Spleen (tissue), 11 donors: Measurements from ENCODE around the gene SLC7A8. TPM values are rescaled to one million over a fixed set of nuclear protein-coding genes. Genes with fewer than 3 reads are reported as not detected.

Experiments
- DNase-seq: peaks from one replicate; pipeline ENCODE4 v3.0.0-alpha.2; 2020
- H3K27ac ChIP-seq, 8 donors: fragments of 200-600 bp; sonication (generic) in 7 of 8; 1 replicate in 4 of 8; 2 replicates in 4 of 8; pipeline versions ENCODE4 v1.5.0 to v1.8.0; 2016 to 2021; ENCODE audit warnings: inconsistent platforms in 4 of 8, mild to moderate bottlenecking in 4 of 8, moderate library complexity in 1 of 8
- H3K27me3 ChIP-seq, 7 donors: fragments of 200-600 bp; sonication (generic) in 6 of 7; replicated peaks in 1 of 7; 1 replicate in 4 of 7; 2 replicates in 3 of 7; pipeline versions ENCODE4 v1.5.0 to v1.8.0; 2016 to 2021; ENCODE audit warnings: inconsistent platforms in 3 of 7, mild to moderate bottlenecking in 1 of 7
- H3K36me3 ChIP-seq, 6 donors: fragments of 200-600 bp; sonication (generic) in 5 of 6; 1 replicate in 4 of 6; 2 replicates in 2 of 6; pipeline versions ENCODE4 v1.5.0 to v1.8.0; 2016 to 2021; ENCODE audit warnings: inconsistent platforms in 2 of 6
- H3K4me1 ChIP-seq, 6 donors: fragments of 200-600 bp; sonication (generic) in 5 of 6; 1 replicate in 3 of 6; 2 replicates in 3 of 6; pipeline versions ENCODE4 v1.5.0 to v1.8.0; 2016 to 2021; ENCODE audit warnings: inconsistent platforms in 3 of 6
- H3K4me3 ChIP-seq, 8 donors: fragments of 200-600 bp; sonication (generic) in 7 of 8; 1 replicate in 4 of 8; 2 replicates in 4 of 8; pipeline versions ENCODE4 v1.5.0 to v1.8.0; 2016 to 2021; ENCODE audit warnings: inconsistent platforms in 4 of 8, mild to moderate bottlenecking in 4 of 8, moderate library complexity in 2 of 8
- H3K9me3 ChIP-seq, 8 donors: fragments of 200-600 bp; sonication (generic) in 7 of 8; 1 replicate in 4 of 8; 2 replicates in 4 of 8; pipeline versions ENCODE4 v1.5.0 to v1.8.0; 2016 to 2021; ENCODE audit warnings: inconsistent platforms in 4 of 8
- CTCF ChIP-seq, 11 experiments: fragments of 200-600 bp in 7 of 11; fragments of 450-650 bp in 4 of 11; sonication (generic) in 4 of 11; IDR thresholded peaks in 8 of 11; conservative IDR thresholded peaks in 3 of 11; 1 replicate in 7 of 11; 2 replicates in 4 of 11; pipeline versions ENCODE4 v1.4.0 to v1.8.0; 2016 to 2021; ENCODE audit warnings: antibody characterized with exemption in 11 of 11, inconsistent platforms in 4 of 11, mild to moderate bottlenecking in 1 of 11
- POLR2A ChIP-seq, 3 donors: fragments of 450-650 bp; IDR thresholded peaks; one replicate each; pipeline ENCODE4 v1.5.1; 2017; ENCODE audit warnings: antibody characterized with exemption in 3 of 3, mild to moderate bottlenecking in 1 of 3
- POLR2AphosphoS5 ChIP-seq, 3 donors: sonication (generic); formaldehyde crosslinking; IDR thresholded peaks; one replicate each; pipeline ENCODE4 v1.5.1; 2017; ENCODE audit warnings: antibody characterized with exemption in 3 of 3
- WGBS, 5 donors: extraction: QIAGEN DNeasy Blood & Tissue Kit in 3 of 5; methylation state at CpG; one replicate each; pipeline versions ENCODE4 v1.1.5 to v1.1.7; 2013 to 2018; 5-methylcytosine and 5-hydroxymethylcytosine counted together
- intact Hi-C: fragments of 100-400 bp; cut with DNase I; formaldehyde crosslinking; loops from one replicate; pipeline ENCODE4 v1.15.0; 2023; ENCODE audit warnings: low total_unique reads
- polyA plus RNA-seq, 3 donors: library from polyadenylated mRNA; stranded (reverse); fragments of 200-250 nt; gene quantifications; one replicate each; pipeline ENCODE4 v1.2.1, GENCODE V29; 2013
- total RNA-seq, 7 donors: library from RNA; depleted of rRNA in 3 of 7; stranded (reverse); fragments of >200 nt in 3 of 7; fragmentation: NEBNext Ultra II Directional in 4 of 7; extraction: Animal tissue kit (Norgen Biotek cat#: 25700) in 4 of 7; gene quantifications; one replicate each; pipeline versions ENCODE4 v1.1.0 to v1.2.1, GENCODE V29; 2016 to 2021
- donor health status: healthy with polysubstance abuse.
- donor health status: DM: no; HTN: no; CAD: no; lungs with moderate emphysema.
- donor health status: DM: no; HTN: no; CAD: no.
- donor health status: Bipolar disorder and iron deficiency.
- donor health status: healthy.
- donor health status: DM: no; HTN: no; CAD: no.
- donor health status: DM: yes; HTN: yes; CAD: no.

Gene SLC7A8
- total and polyA plus RNA-seq, 10 donors, result 3.5 to 106 (median 36.7) TPM

DNA sequence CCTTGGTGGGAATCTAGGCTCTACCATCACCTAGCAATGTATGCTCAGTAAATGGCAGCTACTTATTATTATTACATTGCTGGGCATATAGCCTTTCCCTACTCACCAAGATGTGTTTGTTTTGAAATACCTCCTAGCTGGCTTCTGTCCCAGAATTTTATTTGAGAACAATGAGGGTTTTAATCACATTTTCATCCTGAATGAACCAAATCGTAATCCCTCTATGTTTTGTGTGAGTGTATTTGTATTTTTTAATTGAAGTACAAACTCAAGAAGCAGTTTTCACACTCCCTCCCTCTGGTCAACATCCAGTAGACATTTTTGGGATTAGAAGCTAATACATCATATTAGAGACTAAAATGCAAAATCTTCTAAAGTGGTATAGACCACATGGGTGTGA is 7.6 kb downstream of the SLC7A8 start:
- Histone ChIP-seq H3K4me3 (no peak overlapping the region), H3K27ac (no peak overlapping the region), H3K36me3 (no peaks in the 10 kb centered on the region), H3K9me3 (no peaks in the 10 kb centered on the region), H3K4me1 (peaks cover 0 to 32% (median 0%) of the 10 kb centered on the region in 6 donors), H3K27me3 (peaks cover 0 to 10% (median 0%) of the 10 kb centered on the region in 7 donors)
- TF ChIP-seq POLR2AphosphoS5 (IDR thresholded peaks at IDR 0.05) (no peak), CTCF (IDR thresholded peaks at IDR 0.05 in 8 of 11, conservative IDR thresholded peaks at IDR 0.05 in 3 of 11) (no peak), POLR2A (IDR thresholded peaks at IDR 0.05) (no peak)
- no peak for DNase-seq
- intact Hi-C loops, result no loop called here
- 53 to 71% (median 63%) methylated on average over 1 of the region's 1 CpG for WGBS, 5 donors

- TF ChIP-seq POLR2A (IDR thresholded peaks at IDR 0.05) (no peak), CTCF (IDR thresholded peaks at IDR 0.05 in 8 of 11, conservative IDR thresholded peaks at IDR 0.05 in 3 of 11) (no peak), POLR2AphosphoS5 (IDR thresholded peaks at IDR 0.05) (no peak)
- no peak overlapping the region for H3K4me3 ChIP-seq
- H3K27ac ChIP-seq, result peak overlapping the region in 4 of 8 donors; percentile 5 to 55 (median 46)
- DNase-seq, result no peak
- H3K4me1 ChIP-seq, result peaks cover 0 to 28% (median 0%) of the 10 kb centered on the region in 6 donors
- H3K36me3 ChIP-seq, result no peaks in the 10 kb centered on the region
- no peaks in the 10 kb centered on the region for H3K9me3 ChIP-seq
- H3K27me3 ChIP-seq, result no peaks in the 10 kb centered on the region
- intact Hi-C loops, result no loop called here
- 76 to 88% (median 82%) methylated on average over 6 of the region's 6 CpGs for WGBS, 5 donors
These were observed 8.9 kb downstream of the SLC7A8 start for GRCh38 chr14:23174296-23175184.

- TF ChIP-seq POLR2AphosphoS5 (IDR thresholded peaks at IDR 0.05), result no peak
- TF ChIP-seq CTCF (IDR thresholded peaks at IDR 0.05 in 8 of 11, conservative IDR thresholded peaks at IDR 0.05 in 3 of 11), result no peak
- no peak for TF ChIP-seq POLR2A (IDR thresholded peaks at IDR 0.05)
- no peak for DNase-seq
- WGBS, 5 donors, result 82 to 94% (median 85%) methylated on average over 3 of the region's 3 CpGs
- H3K27me3 ChIP-seq, result no peaks in the 10 kb centered on the region
- peak overlapping the region in 4 of 8 donors; percentile 37 to 55 (median 48) for H3K27ac ChIP-seq
- intact Hi-C loops, result no loop called here
- H3K9me3 ChIP-seq, result no peaks in the 10 kb centered on the region
- H3K36me3 ChIP-seq, result no peaks in the 10 kb centered on the region
- no peak overlapping the region for H3K4me3 ChIP-seq
- peaks cover 0 to 26% (median 0%) of the 10 kb centered on the region in 6 donors for H3K4me1 ChIP-seq
These were observed 9.7 kb downstream of the SLC7A8 start for GRCh38 chr14:23173796-23174195.

DNA sequence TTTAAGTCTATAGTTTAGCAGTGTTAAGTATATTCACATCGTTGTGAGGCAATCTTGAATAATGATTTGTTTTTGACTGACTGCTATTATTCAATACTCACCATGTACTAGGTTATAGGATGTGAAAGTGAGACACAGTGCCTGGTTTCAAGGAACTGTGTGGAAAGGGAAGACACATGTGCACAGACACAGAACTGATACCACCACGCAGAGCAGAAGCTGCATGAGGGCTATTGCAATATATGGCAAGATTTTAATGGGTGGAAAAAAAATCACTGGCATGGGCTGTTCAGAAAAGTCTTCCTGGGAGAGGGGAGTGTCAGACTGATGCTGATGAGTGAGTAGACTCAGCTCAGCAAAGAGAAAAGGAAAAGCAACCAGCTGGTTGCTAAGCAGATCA is 10.4 kb downstream of the SLC7A8 start:
- DNase-seq, result no peak
- Histone ChIP-seq H3K27me3 (no peaks in the 10 kb centered on the region), H3K36me3 (no peaks in the 10 kb centered on the region), H3K27ac (peak overlapping the region in 3 of 8 donors; percentile 54 to 66 (median 55)), H3K4me3 (no peak overlapping the region), H3K9me3 (no peaks in the 10 kb centered on the region), H3K4me1 (peaks cover 0 to 34% (median under 1%) of the 10 kb centered on the region in 6 donors)
- no peak for TF ChIP-seq CTCF (IDR thresholded peaks at IDR 0.05 in 8 of 11, conservative IDR thresholded peaks at IDR 0.05 in 3 of 11)
- peak in 1 of 3 donors; percentile 62 for TF ChIP-seq POLR2AphosphoS5 (IDR thresholded peaks at IDR 0.05)
- intact Hi-C loops, result no loop called here
- 61 to 74% (median 70%) methylated on average over 2 of the region's 2 CpGs for WGBS, 5 donors
